Right ventricle myocardium superior (tissue), 1 donor: ENCODE measurements around the gene HDAC5. TPM values are rescaled to one million over a fixed set of nuclear protein-coding genes. Genes with fewer than 3 reads are reported as not detected.
A peak's percentile ranks its signal among the peaks of the same experiment; 100 is the strongest.
"Not testable (repeated sequence)": the region's sequence is repeated elsewhere in the genome, so short reads cannot be mapped to it uniquely, and the experiment has no call there.

ENCODE experiments used
- ATAC-seq: fragments of 200-7000 bp; cut with Tn5 transposase; one replicate; pipeline ENCODE4 v1.9.1; 2020; ENCODE audit warnings: mild to moderate bottlenecking; ENCODE audit not compliant: poor library complexity
- DNase-seq: peaks from one replicate; pipeline ENCODE4 v3.0.0-alpha.2; 2020
- intact Hi-C: fragments of 100-400 bp; cut with DNase I; formaldehyde crosslinking; loops from one replicate; pipeline ENCODE4 v1.11.2; 2022
- long read RNA-seq: library from polyadenylated mRNA; unstranded; transcript quantifications from one replicate; pipeline ENCODE4 v2.0.0, GENCODE V29; 2021
- total RNA-seq: library from RNA; stranded (reverse); fragmentation: NEBNext Ultra II Directional; extraction: Animal tissue kit (Norgen Biotek cat#: 25700); gene quantifications from one replicate; pipeline ENCODE4 v1.2.1, GENCODE V29; 2021
- donor health status: DM: no; HTN: yes; CAD: no; lungs with severe emphysema.

The HDAC5 gene
- 67.7 TPM for total RNA-seq
- long read RNA-seq, full-length matches to known transcripts, result 56 of 413 reads
- long read RNA-seq, partial matches to known transcripts, result 243 of 413 reads
- long read RNA-seq, other reads (novel, unspliced or antisense), result 114 of 413 reads

- intact Hi-C loops, result loop anchor here (10.0 kb wide), 1 partner anchor 61 kb away; the partner anchor contains the start of gene TMUB2
- DNase-seq (peak; percentile 97), ATAC-seq (peak; percentile 98)
Measured at GRCh38 chr17:44123356-44124117, at the start of gene HDAC5. Gene HDAC5 (minus strand): TSS chr17:44123641. CDS start chr17:44117515, 6,126 bp downstream.

- no peak for ATAC-seq
- intact Hi-C loops, result no loop called here
- no peak for DNase-seq
Measured at GRCh38 chr17:44171931-44172455, 48.6 kb upstream of the HDAC5 start.

GRCh38 chr17:44170499-44171201 is 47.2 kb upstream of the HDAC5 start, which contains the start of gene ASB16:
Gene ASB16 (plus strand): TSS chr17:44170704. CDS start chr17:44170790, 86 bp downstream.
- peak; percentile 82 for ATAC-seq

GRCh38 chr17:44170135-44170498 is 46.7 kb upstream of the HDAC5 start:
- ATAC-seq, result no peak
- DNase-seq, result no peak
- intact Hi-C loops, result no loop called here

More at GRCh38 chr17:44170499-44171201, 47.2 kb upstream of the HDAC5 start, which contains the start of gene ASB16:
- intact Hi-C loops, result no loop called here
- peak; percentile 67 for DNase-seq

- ATAC-seq (no peak), DNase-seq (no peak)
- intact Hi-C loops, result no loop called here
Measured at GRCh38 chr17:44167181-44167861, 43.9 kb upstream of the HDAC5 start.

- intact Hi-C loops, result no loop called here
- DNase-seq, result no peak
- no peak for ATAC-seq
Measured at GRCh38 chr17:44164476-44164875, 41.0 kb upstream of the HDAC5 start.

GRCh38 chr17:44159519-44160210 is 36.2 kb upstream of the HDAC5 start:
- intact Hi-C loops, result no loop called here
- DNase-seq (no peak), ATAC-seq (no peak)

- no peak for DNase-seq
- intact Hi-C loops, result no loop called here
- no peak for ATAC-seq
Measured at GRCh38 chr17:44155488-44155887, 32.0 kb upstream of the HDAC5 start.

- DNase-seq (no peak), ATAC-seq (no peak)
- intact Hi-C loops, result no loop called here
Measured at GRCh38 chr17:44152875-44153274, 29.4 kb upstream of the HDAC5 start.

GRCh38 chr17:44149750-44150329 is 26.4 kb upstream of the HDAC5 start:
- intact Hi-C loops, result loop anchor here (10.0 kb wide), 2 partner anchors 195 to 205 kb away; partner anchors contain the start of genes GRN and PPY
- ATAC-seq (no peak), DNase-seq (no peak)

- not testable (repeated sequence) for DNase-seq, ATAC-seq
- intact Hi-C loops, result loop anchor here (10.0 kb wide), 2 partner anchors 196 to 204 kb away; partner anchors contain the start of genes GRN and PPY
Measured at GRCh38 chr17:44149066-44149465, 25.6 kb upstream of the HDAC5 start.

- ATAC-seq (peak; percentile 66), DNase-seq (peak; percentile 48)
- intact Hi-C loops, result loop anchor here (10.0 kb wide), 2 partner anchors 197 to 203 kb away; partner anchors contain the start of genes GRN and PPY
Measured at GRCh38 chr17:44147812-44148211, 24.4 kb upstream of the HDAC5 start.

- DNase-seq, result no peak
- intact Hi-C loops, result loop anchor here (10.0 kb wide), 2 partner anchors 198 to 202 kb away; partner anchors contain the start of genes GRN and PPY
- ATAC-seq, result peak; percentile 75
Measured at GRCh38 chr17:44146375-44147346, 23.2 kb upstream of the HDAC5 start.

GRCh38 chr17:44144966-44145739 is 21.7 kb upstream of the HDAC5 start:
- ATAC-seq (peak; percentile 26), DNase-seq (no peak)
- intact Hi-C loops, result loop anchor here (10.0 kb wide), 2 partner anchors 200 kb away; partner anchors contain the start of genes GRN and PPY

GRCh38 chr17:44143921-44144320 is 20.5 kb upstream of the HDAC5 start:
- not testable (repeated sequence) for ATAC-seq, DNase-seq
- intact Hi-C loops, result loop anchor here (10.0 kb wide), 2 partner anchors 199 to 201 kb away; partner anchors contain the start of genes GRN and PPY
